ENCODE measurements around the gene GABBR1.

Gene GABBR1

GRCh38 chr6:29673161-29673560 is 40.2 kb upstream of the GABBR1 start:
- no peak for TF ChIP-seq TEAD4 (IDR thresholded peaks at IDR 0.05)
- TF ChIP-seq TAF1 (IDR thresholded peaks at IDR 0.05; ENCODE audit: low read depth) = no peak
- TF ChIP-seq EGR1 (IDR thresholded peaks at IDR 0.05) = no peak
- no peak for TF ChIP-seq CEBPB (IDR thresholded peaks at IDR 0.05)
- no peak for TF ChIP-seq CREB1 (IDR thresholded peaks at IDR 0.05; ENCODE audit: low read depth)
- no peak for TF ChIP-seq EP300 (IDR thresholded peaks at IDR 0.05; ENCODE audit: borderline replicate concordance)
- TF ChIP-seq YY1 (IDR thresholded peaks at IDR 0.05; ENCODE audit: low read depth) = no peak
- TF ChIP-seq USF1 (IDR thresholded peaks at IDR 0.05) = no peak
- TF ChIP-seq RAD21 (IDR thresholded peaks at IDR 0.05; ENCODE audit: low read depth) = no peak
- TF ChIP-seq NFIC (IDR thresholded peaks at IDR 0.05) = no peak
- no peak for TF ChIP-seq MAX (IDR thresholded peaks at IDR 0.05)
- TF ChIP-seq TCF12 (IDR thresholded peaks at IDR 0.05; ENCODE audit: low read depth) = no peak
- no peak for TF ChIP-seq REST (IDR thresholded peaks at IDR 0.05; ENCODE audit: low read depth)
- TF ChIP-seq FOXM1 (IDR thresholded peaks at IDR 0.05; ENCODE audit: borderline replicate concordance, low read depth) = no peak
- TF ChIP-seq ZBTB7A (IDR thresholded peaks at IDR 0.05; ENCODE audit: low read depth) = no peak

- TF ChIP-seq TAF1 (IDR thresholded peaks at IDR 0.05; ENCODE audit: low read depth) (no peak), YY1 (IDR thresholded peaks at IDR 0.05; ENCODE audit: low read depth) (no peak)
Measured at GRCh38 chr6:29671026-29671425, 38.0 kb upstream of the GABBR1 start.

- no peak for TF ChIP-seq TCF12 (IDR thresholded peaks at IDR 0.05; ENCODE audit: low read depth)
- TF ChIP-seq EGR1 (IDR thresholded peaks at IDR 0.05) = no peak
- no peak for TF ChIP-seq CEBPB (IDR thresholded peaks at IDR 0.05)
- no peak for TF ChIP-seq NFIC (IDR thresholded peaks at IDR 0.05)
- no peak for TF ChIP-seq MAX (IDR thresholded peaks at IDR 0.05)
- no peak for TF ChIP-seq CREB1 (IDR thresholded peaks at IDR 0.05; ENCODE audit: low read depth)
Measured at GRCh38 chr6:29667158-29667557, 34.2 kb upstream of the GABBR1 start.

- TF ChIP-seq TAF1 (IDR thresholded peaks at IDR 0.05; ENCODE audit: low read depth) = no peak
- TF ChIP-seq CREB1 (IDR thresholded peaks at IDR 0.05; ENCODE audit: low read depth) = no peak
- TF ChIP-seq REST (IDR thresholded peaks at IDR 0.05; ENCODE audit: low read depth) = no peak
- no peak for TF ChIP-seq FOXM1 (IDR thresholded peaks at IDR 0.05; ENCODE audit: borderline replicate concordance, low read depth)
- no peak for TF ChIP-seq NFIC (IDR thresholded peaks at IDR 0.05)
- TF ChIP-seq TCF12 (IDR thresholded peaks at IDR 0.05; ENCODE audit: low read depth) = no peak
- TF ChIP-seq ZBTB7A (IDR thresholded peaks at IDR 0.05; ENCODE audit: low read depth) = no peak
- no peak for TF ChIP-seq USF1 (IDR thresholded peaks at IDR 0.05)
- TF ChIP-seq EGR1 (IDR thresholded peaks at IDR 0.05) = no peak
- TF ChIP-seq MAX (IDR thresholded peaks at IDR 0.05) = no peak
- TF ChIP-seq CEBPB (IDR thresholded peaks at IDR 0.05) = no peak
Measured at GRCh38 chr6:29666826-29667130, 33.8 kb upstream of the GABBR1 start.

- no peak for TF ChIP-seq RAD21 (IDR thresholded peaks at IDR 0.05; ENCODE audit: low read depth)
- TF ChIP-seq REST (IDR thresholded peaks at IDR 0.05; ENCODE audit: low read depth) = no peak
- no peak for TF ChIP-seq CREB1 (IDR thresholded peaks at IDR 0.05; ENCODE audit: low read depth)
- no peak for TF ChIP-seq TAF1 (IDR thresholded peaks at IDR 0.05; ENCODE audit: low read depth)
- no peak for TF ChIP-seq MAX (IDR thresholded peaks at IDR 0.05)
- no peak for TF ChIP-seq FOXM1 (IDR thresholded peaks at IDR 0.05; ENCODE audit: borderline replicate concordance, low read depth)
- TF ChIP-seq YY1 (IDR thresholded peaks at IDR 0.05; ENCODE audit: low read depth) = no peak
- no peak for TF ChIP-seq CEBPB (IDR thresholded peaks at IDR 0.05)
- no peak for TF ChIP-seq TCF12 (IDR thresholded peaks at IDR 0.05; ENCODE audit: low read depth)
- no peak for TF ChIP-seq TEAD4 (IDR thresholded peaks at IDR 0.05)
- no peak for TF ChIP-seq ZBTB7A (IDR thresholded peaks at IDR 0.05; ENCODE audit: low read depth)
- TF ChIP-seq USF1 (IDR thresholded peaks at IDR 0.05) = no peak
- TF ChIP-seq NFIC (IDR thresholded peaks at IDR 0.05) = no peak
- TF ChIP-seq EP300 (IDR thresholded peaks at IDR 0.05; ENCODE audit: borderline replicate concordance) = no peak
Measured at GRCh38 chr6:29665942-29666825, 33.2 kb upstream of the GABBR1 start.
